Keratinocyte (primary cell): ENCODE measurements around the gene NVL. TPM values are rescaled to one million over a fixed set of nuclear protein-coding genes. Genes with fewer than 3 reads are reported as not detected.

Experiments
- DNase-seq: peaks from one replicate; pipeline ENCODE4 v3.0.0-alpha.2; 2011; ENCODE audit warnings: low read depth, missing footprints, low spot score
- FAIRE-seq: peaks from 2 replicates; lab custom pipeline; 2011; peaks lifted over from hg19 to GRCh38; lab: Jason Lieb, UNC
- H2AFZ ChIP-seq: 2 replicates; pipeline ENCODE4 v1.6.0; 2012; ENCODE audit warnings: low read length, control low read depth, inconsistent platforms; ENCODE audit not compliant: control insufficient read depth
- H3K27ac ChIP-seq: 2 replicates; pipeline ENCODE4 v1.5.1; 2011; ENCODE audit warnings: low read length; ENCODE audit not compliant: control insufficient read depth, insufficient read depth
- H3K27me3 ChIP-seq: 3 replicates; pipeline ENCODE4 v1.6.0; 2011; ENCODE audit warnings: low read length; ENCODE audit not compliant: control insufficient read depth, insufficient read depth; ENCODE audit errors: extremely low read depth
- H3K36me3 ChIP-seq, 2 experiments: 2 replicates in 1 of 2; 3 replicates in 1 of 2; pipeline ENCODE4 v1.5.1; 2011; ENCODE audit warnings: low read length in 2 of 2, mild to moderate bottlenecking in 1 of 2; ENCODE audit not compliant: control insufficient read depth in 2 of 2, insufficient read depth in 2 of 2; ENCODE audit errors: extremely low read depth in 1 of 2
- H3K4me1 ChIP-seq: 3 replicates; pipeline ENCODE4 v1.5.1; 2011; ENCODE audit warnings: low read length; ENCODE audit not compliant: control insufficient read depth, insufficient read depth; ENCODE audit errors: extremely low read depth
- H3K4me2 ChIP-seq: 3 replicates; pipeline ENCODE4 v1.6.0; 2011; ENCODE audit warnings: low read depth, low read length; ENCODE audit not compliant: control insufficient read depth, insufficient read depth; ENCODE audit errors: extremely low read depth
- H3K4me3 ChIP-seq, 3 experiments: fragments of 200-600 bp in 1 of 3; sonication (generic) in 1 of 3; 2 replicates in 2 of 3; 3 replicates in 1 of 3; pipeline ENCODE4 v1.5.1; 2011 to 2016; ENCODE audit warnings: low read length in 3 of 3, mild to moderate bottlenecking in 3 of 3, control low read depth in 2 of 3, inconsistent platforms in 1 of 3, low read depth in 1 of 3, mixed read lengths in 1 of 3, mixed run types in 1 of 3, moderate library complexity in 1 of 3; ENCODE audit not compliant: control insufficient read depth in 2 of 3, insufficient read depth in 2 of 3; ENCODE audit errors: extremely low read depth in 1 of 3
- H3K79me2 ChIP-seq: 2 replicates; pipeline ENCODE4 v1.6.0; 2012; ENCODE audit warnings: low read length; ENCODE audit not compliant: control insufficient read depth, insufficient read depth
- H3K9ac ChIP-seq: 3 replicates; pipeline ENCODE4 v1.6.0; 2011; ENCODE audit warnings: low read length; ENCODE audit not compliant: control insufficient read depth, insufficient read depth; ENCODE audit errors: extremely low read depth
- H3K9me1 ChIP-seq: 3 replicates; pipeline ENCODE4 v1.6.0; 2011; ENCODE audit warnings: low read length; ENCODE audit not compliant: control insufficient read depth, insufficient read depth; ENCODE audit errors: extremely low read depth
- H3K9me3 ChIP-seq: 2 replicates; pipeline ENCODE4 v1.5.1; 2012; ENCODE audit warnings: low read depth, low read length; ENCODE audit not compliant: control insufficient read depth
- H4K20me1 ChIP-seq: 3 replicates; pipeline ENCODE4 v1.6.0; 2011; ENCODE audit warnings: low read length; ENCODE audit not compliant: control insufficient read depth, insufficient read depth; ENCODE audit errors: extremely low read depth
- CTCF ChIP-seq, 3 experiments: IDR thresholded peaks in 1 of 3; conservative IDR thresholded peaks in 1 of 3; optimal IDR thresholded peaks in 1 of 3; 2 replicates in 2 of 3; 3 replicates in 1 of 3; pipeline versions ENCODE3 to v1.5.1; 2011; ENCODE audit warnings: low read length in 3 of 3, mild to moderate bottlenecking in 3 of 3, moderate library complexity in 2 of 3, control low read depth in 1 of 3, inconsistent platforms in 1 of 3; ENCODE audit not compliant: insufficient read depth in 2 of 3; ENCODE audit errors: extremely low read depth in 1 of 3
- EZH2 ChIP-seq: IDR thresholded peaks from one replicate; pipeline ENCODE4 v1.6.1; 2012; ENCODE audit warnings: inconsistent platforms, mild to moderate bottlenecking, low read length, moderate library complexity
- dilution Hi-C: fragments of 300-500 bp; cut with MboI; formaldehyde crosslinking; loops from one replicate; pipeline ENCODE4 v1.7.0; 2020; ENCODE audit warnings: low sequenced_read_pairs; ENCODE audit not compliant: extremely low pct_ligation_motif_present
- polyA plus RNA-seq, 5 experiments: library from polyadenylated mRNA; depleted of rRNA in 3 of 5; stranded (reverse) in 3 of 5; stranded (forward) in 1 of 5; unstranded in 1 of 5; fragments of >200 nt; gene quantifications; 1 replicate in 1 of 5; 2 replicates in 3 of 5; 3 replicates in 1 of 5; pipeline versions ENCODE4 v1.2.1 to v1.2.3, GENCODE V29; 2011 to 2012; ENCODE audit warnings: missing spikeins in 2 of 5, low read depth in 1 of 5, low replicate concordance in 1 of 5

NVL gene
- polyA plus RNA-seq, 1 donor (not counting 4 experiments of a cell fraction or from before 2014, with no cell fraction given): 24.9 TPM

DNA sequence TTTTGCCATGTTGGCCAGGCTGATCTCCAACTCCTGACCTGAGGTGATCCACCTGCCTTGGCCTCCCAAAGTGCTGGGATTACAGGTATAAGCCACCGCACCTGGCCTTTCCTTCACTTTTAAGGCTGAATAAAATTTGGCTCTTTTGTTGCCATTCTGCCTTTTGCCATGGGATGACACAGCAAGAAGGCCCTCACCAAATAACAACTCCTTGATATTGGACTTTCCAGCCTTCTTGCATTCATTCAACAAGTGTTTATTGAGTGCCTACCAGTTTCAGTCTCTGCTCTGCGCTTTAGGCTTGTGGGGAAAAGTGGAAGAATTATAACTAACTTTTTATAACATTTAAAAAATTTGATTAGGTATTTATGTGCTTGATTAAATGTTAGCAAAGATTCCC lies 1.9 kb upstream of the NVL start:
- dilution Hi-C loops: no loop called here
- Histone ChIP-seq H3K9ac (no peak overlapping the region), H3K4me2 (no peak overlapping the region), H3K4me1 (peaks cover 13% of the 10 kb centered on the region), H3K27ac (no peak overlapping the region), H4K20me1 (no peaks in the 10 kb centered on the region), H3K9me3 (no peaks in the 10 kb centered on the region), H3K4me3 (no peak overlapping the region), H3K9me1 (no peaks in the 10 kb centered on the region), H2AFZ (no peak overlapping the region), H3K27me3 (no peaks in the 10 kb centered on the region), H3K36me3 (no peaks in the 10 kb centered on the region), H3K79me2 (peaks cover 30% of the 10 kb centered on the region)
- TF ChIP-seq CTCF (optimal IDR thresholded peaks at IDR 0.05 in 1 of 3, IDR thresholded peaks at IDR 0.05 in 1 of 3, conservative IDR thresholded peaks at IDR 0.05 in 1 of 3; ENCODE audit: extremely low read depth in 1 of 3, insufficient read depth in 2 of 3, low read length in 3 of 3): no peak
- no peak for TF ChIP-seq EZH2
- FAIRE-seq (no peak), DNase-seq (no peak)

- H2AFZ ChIP-seq: no peak overlapping the region
- H3K9ac ChIP-seq: no peak overlapping the region
- peak overlapping the region; percentile 86 for H3K4me2 ChIP-seq
- H3K9me1 ChIP-seq: no peaks in the 10 kb centered on the region
- TF ChIP-seq EZH2 (no peak), CTCF (optimal IDR thresholded peaks at IDR 0.05 in 1 of 3, IDR thresholded peaks at IDR 0.05 in 1 of 3, conservative IDR thresholded peaks at IDR 0.05 in 1 of 3; ENCODE audit: extremely low read depth in 1 of 3, insufficient read depth in 2 of 3, low read length in 3 of 3) (no peak)
- no peaks in the 10 kb centered on the region for H3K9me3 ChIP-seq
- no peaks in the 10 kb centered on the region for H4K20me1 ChIP-seq
- H3K27ac ChIP-seq: no peak overlapping the region
- H3K36me3 ChIP-seq: no peaks in the 10 kb centered on the region
- DNase-seq (no peak), FAIRE-seq (no peak)
- H3K4me3 ChIP-seq: no peak overlapping the region
- peaks cover 13% of the 10 kb centered on the region for H3K4me1 ChIP-seq
- peaks cover 34% of the 10 kb centered on the region for H3K79me2 ChIP-seq
- H3K27me3 ChIP-seq: no peaks in the 10 kb centered on the region
- dilution Hi-C loops: no loop called here
Measured at GRCh38 chr1:224331326-224331725, 1.4 kb upstream of the NVL start.
